ENCODE results near the gene STK4.

STK4 gene

DNA sequence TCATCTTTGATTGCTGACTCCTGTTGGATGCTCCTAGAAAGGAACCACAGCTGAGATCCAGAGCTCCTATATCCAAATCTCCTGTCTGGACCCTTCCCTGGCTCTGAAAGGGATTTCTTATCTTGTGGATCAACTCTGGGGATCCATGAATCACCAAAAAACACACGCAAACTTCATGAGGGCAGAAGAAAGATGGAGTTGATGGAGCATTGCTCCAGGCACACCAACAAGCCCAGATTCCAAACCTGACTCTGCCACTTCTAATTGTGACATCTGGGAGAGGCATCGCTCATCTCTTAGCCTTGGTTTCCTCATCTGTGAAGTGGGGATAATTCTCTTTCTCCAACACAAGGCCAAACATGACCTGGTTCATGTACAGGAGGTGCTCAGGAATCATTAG is 127.9 kb downstream of the STK4 start:
- DNase-seq = no peak

DNA sequence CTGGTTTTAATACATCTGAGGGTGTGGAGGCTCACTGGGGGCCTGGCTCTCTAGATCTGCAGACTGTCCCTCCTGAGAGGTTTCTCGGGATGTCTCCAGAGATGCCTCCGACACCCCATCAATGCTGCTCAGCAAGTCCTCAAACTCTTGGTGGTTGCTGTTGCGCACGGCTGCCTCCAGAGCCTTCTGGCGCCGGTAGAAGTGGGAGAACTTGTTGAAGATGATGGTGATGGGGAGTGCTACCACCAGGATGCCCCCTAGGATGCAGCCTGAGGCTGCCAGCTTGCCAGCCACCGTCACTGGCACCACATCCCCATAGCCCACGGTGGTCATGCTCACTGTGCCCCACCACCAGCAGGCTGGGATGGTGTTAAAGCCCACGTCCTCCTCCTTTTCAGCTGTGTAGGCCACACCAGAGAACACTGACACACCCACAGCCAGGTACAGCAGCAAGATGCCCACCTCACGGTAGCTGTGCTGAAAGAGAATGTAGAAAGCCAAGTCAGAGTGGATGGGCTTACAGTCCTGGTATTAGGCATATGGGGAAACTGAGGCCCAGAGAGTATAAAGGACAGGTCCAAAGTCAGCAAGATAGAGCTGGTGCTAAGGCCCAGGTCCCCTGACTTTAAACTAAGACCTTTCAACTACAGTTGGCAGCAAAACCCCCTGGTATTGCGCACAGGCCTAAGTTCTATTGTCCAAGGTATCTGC is 128.7 kb downstream of the STK4 start:
- DNase-seq = no peak

DNA sequence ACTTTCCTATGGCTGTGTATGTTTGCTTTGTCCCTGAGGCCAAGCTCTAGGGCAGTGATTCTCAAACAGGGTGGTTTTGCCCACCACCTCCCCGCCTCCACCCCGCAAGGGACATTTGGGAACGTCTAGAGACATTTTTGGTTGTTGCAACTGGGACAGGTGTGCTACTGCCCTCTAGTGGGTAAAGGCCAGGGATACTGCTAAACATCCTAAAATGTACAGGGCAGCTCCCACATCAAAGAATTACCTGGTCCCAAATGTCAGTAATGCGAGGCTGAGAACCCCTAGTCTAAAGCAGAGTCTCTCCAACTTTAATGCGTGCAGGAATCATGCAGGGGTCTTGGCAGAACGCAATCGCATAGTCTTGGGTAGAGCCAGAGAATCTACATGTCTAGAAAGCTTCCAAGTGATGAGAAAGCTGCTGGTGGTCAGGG is 129.5 kb downstream of the STK4 start:
- DNase-seq = peak; percentile 61

DNA sequence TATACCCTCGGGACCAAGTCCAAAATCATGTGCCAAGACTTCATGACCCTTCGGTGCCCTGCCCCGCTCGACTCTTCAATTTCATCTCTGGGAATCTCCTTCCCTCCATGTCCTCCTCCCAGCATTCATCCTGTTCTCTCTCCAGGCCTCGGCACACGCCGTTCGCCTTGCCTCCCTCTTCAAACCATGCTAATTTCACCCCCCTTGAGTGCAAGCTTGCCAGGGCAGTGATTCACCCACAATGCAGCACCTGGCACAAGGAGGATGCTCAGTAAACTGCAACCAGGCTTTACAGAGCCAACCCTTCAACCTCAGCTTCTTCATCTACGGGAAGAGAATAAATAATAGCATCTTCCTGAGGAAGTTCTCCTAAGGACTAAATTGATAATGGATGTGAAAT is 130.5 kb downstream of the STK4 start:
- DNase-seq = no peak

DNA sequence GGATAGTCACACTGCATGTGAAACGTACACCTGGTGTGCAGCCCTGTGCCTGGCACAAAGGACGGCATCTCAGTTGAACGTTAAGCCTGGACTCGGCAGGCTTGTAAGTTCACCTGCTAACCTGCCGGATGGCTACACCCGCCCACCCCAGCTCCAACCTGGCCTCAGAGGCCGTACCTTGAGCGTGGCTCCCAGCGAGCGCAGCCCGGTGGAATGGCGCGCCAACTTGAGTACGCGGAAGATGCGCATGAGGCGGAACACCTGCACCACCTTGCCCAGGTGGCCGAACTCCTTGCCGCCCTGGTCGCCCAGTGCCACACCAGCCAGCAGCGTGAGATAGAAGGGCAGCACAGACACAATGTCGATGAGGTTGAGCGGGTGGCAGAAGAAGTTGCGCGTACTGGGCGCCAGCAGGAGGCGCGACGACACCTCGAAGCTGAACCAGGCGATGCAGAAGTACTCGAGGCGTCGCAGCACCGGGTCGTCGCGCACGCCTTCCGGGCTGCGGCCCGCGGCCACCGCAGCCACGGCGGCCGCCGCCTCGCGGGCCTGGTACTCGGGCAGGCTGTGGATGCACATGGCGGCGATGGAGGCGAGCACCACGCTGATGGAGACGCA is 131.3 kb downstream of the STK4 start:
- DNase-seq = no peak

DNA sequence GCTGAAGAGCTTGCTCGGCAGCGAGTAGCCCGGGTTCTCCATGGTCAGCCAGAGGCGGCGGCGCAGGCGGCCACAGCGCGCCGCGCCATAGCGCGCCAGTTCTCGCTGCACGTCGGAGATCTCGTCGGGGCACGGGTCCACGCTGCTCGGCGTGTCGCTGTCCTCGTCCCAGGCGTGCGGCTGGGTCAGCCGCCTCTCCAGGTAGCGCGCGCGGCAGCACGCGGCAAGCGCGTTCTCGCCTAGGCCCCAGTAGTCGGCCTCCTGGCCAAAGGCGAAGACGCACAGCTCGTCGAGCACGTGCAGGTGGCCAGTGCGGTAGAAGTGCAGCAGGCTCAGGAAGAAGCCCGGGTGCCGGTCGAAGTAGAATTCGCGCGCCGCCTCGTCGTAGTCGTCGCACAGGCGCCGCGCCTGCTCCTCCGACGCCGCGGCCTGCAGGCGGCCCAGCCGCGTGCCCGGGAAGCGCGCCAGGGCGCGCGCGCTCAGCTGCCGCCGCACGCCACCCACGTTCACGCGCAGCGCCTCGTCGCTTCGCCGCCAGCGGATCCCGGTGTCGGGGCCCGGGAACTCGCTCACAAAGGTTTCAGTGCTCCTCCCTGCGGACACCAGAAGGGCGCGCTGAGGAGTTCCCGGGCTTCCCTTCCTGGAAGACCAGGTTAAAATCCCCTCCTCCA is 131.9 kb downstream of the STK4 start:
- DNase-seq = no peak

DNA sequence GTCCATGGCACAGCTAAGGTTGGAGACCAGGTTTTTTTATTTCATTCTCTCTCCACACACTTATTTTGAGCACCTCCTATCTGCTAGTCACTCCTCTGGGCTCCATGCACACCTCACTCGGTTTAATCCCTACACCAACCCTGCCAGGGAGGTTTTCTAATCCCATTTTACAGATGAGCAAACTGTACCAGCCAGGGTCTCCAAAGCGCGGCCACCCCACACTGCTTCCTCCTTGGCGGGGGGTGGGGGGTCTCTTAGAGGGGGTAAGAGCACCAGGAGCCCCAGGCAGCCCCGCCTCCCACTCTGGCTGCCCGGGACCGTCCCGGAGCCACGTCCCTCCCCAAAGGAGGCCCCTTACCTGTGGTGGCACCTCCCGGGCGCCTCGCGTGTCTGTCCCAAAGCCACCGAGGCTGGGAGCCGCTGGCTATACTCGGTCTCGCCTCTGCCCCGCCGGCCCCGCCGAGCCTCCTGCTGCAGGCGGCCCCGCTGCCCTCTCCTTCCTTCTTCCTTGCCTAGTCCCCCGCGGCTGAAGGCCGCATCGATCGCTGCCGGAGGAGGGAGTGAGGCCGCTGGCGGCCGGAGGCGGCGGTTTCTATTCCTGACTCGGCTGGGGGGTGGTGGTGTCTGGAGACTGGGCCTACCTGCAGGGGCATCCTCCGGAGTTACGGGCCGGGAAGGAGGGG is 134.4 kb downstream of the STK4 start, which contains the start of gene KCNS1:
KCNS1 (minus strand) TSS at position 565 of the 683 bp plus-strand sequence. CDS start 1,891 bp downstream, outside the sequence.
- DNase-seq = no peak

DNA sequence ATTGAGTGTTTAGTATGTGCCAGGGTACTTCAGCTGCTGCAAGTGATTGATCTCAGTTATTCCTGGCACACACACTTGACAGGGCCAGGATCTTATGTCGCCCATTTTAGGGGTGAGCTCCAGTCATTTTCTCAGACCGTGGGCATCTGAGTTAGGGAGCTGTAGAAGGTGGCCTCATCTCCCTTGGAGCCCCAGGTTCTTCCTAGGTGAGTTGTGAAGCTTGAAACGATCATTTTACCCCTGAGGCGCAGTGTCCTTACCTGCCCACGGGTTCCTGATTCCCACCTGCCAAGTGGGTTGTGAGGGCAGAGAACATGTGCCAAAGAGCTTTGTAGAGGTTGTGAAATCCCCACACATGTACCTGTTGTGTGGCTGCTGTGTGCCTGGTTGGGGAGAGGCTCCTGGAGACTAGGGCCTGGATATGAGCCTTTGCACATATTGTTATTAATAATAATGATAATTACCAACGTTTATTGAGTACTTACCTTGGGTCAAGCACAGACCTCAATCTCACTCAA is 135.1 kb downstream of the STK4 start:
- no peak for DNase-seq

DNA sequence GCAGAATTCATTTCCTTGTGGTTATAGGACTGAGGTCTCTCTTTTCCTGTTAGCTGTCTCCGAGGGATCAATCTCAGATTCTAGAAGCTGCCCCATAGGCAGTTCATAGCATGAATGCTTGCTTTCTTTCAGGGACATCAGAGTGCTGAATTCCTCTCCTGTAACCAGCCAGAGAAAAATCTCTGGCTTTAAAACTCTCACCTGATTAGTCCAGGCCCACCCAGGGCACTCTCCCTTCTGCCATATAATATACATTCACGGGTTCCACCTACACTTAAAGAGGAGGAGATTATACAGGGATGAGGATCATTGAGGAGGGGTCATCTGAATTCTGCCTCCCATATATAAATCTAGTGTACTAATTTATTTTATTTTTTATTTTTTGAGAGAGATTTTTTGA is 136.8 kb downstream of the STK4 start:
- no peak for DNase-seq

DNA sequence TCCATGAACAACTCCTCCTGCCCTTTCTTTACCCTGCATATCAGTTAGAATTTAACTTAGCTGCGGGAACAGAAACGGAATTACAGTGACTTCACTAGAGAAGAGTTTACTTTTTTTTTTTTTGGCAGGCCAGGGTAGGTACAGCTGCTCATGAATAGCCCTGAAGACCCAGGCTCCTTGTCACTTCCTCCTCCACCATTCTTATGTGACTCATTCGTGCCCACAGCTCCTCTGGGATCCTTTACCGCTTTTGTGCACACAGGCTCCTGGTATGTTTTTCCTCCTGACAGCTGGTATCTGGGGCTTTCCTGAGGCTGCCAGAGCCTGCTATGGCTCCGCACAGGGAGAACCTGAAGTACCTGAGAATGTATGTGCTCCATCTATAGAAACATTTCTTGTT is 138.5 kb downstream of the STK4 start:
- no peak for DNase-seq

DNA sequence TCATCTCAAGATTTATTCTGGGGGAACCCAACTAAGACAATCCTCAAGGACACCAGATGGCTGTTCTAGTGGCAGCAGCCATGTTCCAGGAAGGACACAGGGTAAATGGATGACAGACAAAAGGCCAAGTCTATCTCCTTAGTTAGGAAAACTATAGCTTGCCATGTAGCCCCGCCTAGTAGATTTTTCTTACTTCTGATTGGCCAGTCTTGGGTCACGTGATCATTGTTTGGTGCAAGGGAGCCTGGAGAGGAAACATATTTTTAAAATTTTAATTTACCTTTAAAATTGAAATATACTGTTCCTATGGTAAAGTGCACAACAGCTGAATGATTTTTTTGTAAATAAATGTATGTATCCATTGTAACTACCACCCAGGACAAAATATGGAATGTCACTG is 139.0 kb downstream of the STK4 start:
- no peak for DNase-seq

DNA sequence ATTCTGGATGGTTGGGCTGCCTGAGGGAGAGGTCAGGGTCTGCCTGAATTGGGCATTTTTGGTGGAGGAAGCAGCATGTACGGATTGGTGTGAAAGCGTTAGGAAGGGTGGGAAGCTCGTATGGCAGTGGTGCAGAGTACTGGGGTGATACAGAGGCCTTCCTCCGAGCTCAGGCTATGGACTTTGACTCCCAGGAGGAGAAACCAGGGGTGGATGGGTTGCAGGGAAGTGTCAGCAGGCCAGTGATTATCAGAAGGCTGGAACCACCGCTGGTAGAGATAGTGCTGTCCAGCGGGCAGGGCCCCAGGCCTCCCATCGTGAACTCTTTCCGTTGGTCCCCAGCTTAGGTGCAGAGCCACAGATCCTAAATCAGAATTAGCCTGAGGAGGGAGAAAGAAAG is 143.3 kb downstream of the STK4 start:
- DNase-seq = no peak

DNA sequence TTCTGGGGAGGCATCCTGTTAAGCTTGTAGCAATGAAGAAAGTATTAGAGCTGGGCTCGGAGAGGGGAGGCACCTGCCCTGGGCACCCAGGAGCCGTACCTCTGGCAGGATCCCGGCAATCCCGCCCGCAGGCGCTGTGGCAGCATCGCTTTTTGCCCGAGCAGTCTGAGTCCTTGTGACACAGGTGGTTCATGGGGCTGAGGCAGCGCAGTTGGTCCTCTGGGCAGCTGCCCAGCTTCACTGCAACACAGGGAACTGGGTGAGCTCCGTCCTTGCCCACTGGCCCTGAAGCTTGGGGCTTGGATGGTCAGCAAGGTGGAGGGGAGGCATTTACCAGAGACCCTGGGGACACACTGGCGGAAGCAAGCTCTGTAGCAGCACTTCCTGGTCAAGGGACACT is 144.0 kb downstream of the STK4 start:
- no peak for DNase-seq

DNA sequence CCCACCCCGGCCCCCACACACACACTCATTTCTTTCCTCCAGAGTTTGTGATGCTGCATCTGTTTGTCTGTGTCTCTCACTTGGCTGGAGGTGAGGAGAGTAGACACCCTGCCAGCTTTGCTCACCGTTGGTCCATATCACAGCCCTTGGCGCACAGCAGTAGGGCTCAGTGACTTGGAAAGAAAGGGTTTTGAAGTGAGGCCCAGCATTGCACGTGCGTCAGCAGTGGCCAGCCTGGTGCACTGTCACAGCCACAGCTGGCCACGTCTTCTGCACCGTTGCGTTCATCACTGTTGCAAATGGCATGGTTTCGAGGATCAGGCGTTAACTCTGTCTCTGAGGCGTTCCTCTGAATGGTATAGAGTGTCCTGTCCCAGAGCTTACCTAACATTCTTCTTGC is 145.0 kb downstream of the STK4 start:
- no peak for DNase-seq

DNA sequence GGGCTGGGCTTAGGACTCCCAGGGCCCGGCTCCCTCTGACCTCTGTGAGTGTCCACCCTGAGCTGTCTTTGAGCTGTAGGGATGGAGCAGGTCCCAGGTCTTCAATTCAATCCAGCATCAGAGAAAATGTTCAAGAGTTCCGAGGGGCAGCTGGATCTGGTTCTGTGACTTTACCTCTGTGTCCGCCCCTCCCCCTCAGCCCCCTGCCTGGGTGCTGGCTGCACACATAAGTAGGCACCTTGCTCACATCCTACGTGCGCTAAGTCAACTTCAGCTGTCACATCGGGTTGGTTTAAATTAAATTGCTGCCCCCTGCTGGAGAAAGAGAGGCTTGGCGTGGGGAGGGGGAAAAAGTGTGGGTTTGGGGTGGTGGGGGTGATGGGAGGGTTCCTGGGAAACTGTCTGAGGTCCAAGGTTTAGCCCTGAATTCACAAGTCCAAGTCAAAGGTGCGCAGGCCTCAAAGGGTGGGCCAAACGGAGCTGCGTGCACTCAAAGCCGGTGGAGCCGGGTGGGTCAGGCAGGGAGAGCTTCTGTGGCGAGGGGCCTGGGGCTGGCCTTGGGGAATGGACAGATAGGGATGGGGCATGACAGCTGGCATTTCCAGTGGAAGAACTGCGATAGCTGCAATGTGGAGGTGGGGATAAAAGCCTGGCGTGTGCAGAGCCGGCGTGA is 145.6 kb downstream of the STK4 start:
- no peak for DNase-seq

DNA sequence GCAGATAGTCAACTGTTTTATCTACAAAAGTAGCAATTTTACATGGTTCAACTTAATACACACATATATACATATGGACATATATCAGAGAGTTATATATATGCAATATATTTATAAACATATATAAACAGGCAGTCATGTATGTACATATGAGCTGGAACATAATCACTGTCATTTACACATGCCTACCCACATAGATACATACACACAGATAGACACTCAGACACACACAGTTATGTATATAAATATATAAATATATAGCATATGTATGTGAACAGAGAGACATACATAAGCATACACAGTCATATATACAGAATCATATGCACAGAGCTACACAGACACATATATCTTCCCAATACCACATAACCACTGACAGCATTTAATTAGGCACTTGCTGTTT is 146.4 kb downstream of the STK4 start:
- no peak for DNase-seq

DNA sequence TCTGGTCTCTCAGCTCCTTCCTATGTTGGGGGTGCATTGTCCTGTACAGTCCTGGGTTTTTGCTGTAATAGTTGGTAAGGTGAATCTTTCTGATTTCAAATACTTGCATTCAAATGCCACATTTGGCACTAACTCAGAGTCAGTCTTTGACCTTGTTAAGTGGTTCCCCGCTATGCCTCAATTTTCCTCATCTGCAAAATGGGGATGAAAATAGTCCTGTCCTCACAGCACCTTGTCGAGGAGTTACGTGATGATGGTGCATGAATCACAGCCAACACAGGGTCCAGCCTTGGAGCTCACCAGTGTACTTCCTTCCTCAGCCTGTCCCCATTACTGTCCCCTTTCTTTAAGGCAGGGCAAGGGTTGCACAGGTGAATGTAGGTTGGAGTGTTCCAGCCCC is 147.6 kb downstream of the STK4 start:
- DNase-seq = no peak

DNA sequence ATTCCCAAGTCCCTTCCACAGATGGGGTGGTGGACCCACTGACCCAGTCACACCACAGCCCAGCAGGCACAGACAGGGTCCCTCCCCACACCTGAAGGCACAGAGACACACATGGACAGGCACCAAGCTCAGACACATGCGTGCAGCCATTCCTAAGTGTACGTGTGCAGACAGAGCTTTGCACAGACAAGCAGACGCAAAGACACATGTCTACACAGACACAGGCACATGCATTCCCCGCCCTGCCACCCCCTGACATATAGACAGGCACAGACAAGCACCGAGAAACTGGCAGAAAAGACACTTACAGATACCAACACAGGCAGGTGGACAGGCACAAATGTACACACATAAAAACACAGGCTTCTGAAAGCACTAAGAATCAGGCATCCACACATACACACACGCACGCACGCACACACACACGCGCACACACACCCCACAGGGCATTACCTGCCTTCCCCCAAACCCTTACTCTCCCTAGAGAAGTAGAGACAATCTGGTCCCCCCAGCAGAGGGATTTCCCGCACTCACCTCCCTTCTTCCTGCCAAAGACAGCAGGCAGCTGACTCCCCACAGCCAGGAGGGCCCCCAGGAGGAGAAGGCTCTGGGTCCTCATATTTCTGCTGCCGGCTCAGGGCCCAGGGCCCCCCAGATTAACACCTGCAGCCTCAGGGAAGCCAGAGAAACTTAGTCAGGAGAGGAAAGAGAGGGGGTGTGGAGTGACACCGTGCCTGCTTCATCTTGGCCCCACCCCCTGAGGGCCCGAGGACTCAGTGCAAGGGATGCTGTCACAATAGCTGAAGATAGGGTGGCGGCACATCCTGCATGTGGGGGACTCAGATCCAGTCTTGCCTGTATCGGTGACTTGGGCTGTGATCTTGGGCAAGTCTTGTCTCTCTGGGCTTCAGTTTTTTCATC is 148.4 kb downstream of the STK4 start, which contains the start of gene WFDC5:
WFDC5 (minus strand) TSS at position 710 of the 921 bp plus-strand sequence; CDS start at position 619, 91 bp downstream.
- no peak for DNase-seq

DNA sequence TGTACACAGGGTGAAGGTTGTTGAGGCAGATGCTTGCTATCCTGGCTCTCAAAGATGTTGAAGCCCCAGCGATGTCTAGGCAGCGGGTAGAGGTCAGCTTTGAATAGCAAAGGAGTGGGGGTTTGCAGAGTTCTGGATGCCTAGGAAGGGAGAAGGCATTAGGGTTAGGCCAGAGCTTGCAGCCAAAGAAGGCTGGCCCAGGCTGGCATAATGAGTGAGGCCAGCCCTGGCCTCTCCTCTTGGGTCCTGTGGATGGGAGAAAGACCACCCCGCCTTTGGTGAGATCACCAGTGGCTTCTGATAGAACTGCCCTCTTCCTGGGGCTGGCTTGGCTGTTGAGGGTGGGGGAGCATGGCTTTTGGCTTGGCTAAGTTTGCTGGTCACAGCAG is 149.1 kb downstream of the STK4 start:
- no peak for DNase-seq

DNA sequence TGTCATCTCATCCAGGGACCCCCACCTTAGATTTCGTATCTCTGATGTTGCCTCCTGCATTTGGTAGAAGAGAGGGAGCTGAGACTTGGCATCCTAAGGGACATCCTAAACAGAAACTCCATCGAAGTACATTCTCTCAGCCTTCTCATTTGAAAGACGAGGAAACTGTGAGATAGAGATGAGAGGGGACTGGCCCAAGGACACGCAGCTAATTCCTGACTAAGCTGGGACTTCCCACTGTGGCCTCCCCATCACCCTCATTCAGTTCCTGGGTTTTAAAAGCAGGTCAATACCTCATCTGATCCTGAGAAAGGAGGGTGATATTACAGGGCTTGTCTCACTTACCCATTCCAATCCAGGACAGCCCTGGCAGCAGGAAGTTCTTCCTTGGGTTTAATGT is 149.5 kb downstream of the STK4 start:
- DNase-seq = no peak

DNA sequence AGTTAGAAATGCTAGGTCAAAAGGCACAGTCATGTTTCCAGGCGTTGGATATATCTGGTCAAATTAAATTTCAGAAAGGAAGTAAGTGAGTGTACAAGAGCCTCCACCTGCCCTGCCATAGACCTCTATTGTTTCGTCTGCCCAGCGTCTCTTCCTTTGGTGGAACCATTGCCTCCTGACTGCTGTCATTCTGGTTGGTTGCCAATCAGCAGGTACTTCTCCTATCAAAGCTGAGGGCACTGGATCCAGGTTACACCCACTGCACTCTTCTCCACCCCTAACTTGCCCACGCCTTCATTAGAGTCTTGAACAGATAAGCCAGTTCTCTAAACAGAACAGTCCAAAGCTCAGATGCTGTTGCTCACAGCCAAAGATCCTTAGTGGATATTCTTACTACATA is 151.3 kb downstream of the STK4 start:
- DNase-seq = no peak

DNA sequence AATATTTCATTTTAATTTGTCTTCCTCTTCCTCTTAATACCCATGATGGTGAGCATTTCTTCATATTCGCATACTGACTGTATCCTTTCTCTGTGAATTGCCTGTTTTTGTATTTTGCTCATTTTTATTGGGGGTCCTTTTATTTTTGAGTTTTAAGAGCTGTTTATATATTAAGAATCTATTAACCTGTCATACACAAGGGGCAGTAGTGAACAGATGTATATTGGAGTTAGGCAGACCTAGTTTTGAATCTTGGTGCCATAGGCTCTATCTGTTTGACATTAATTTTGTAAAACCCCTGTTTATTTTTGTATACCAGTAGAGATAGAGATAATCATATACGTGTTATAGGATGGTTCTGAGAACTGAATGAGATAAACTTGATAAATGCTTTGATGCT is 151.7 kb downstream of the STK4 start:
- DNase-seq = no peak
